HepG2 (cell line): ENCODE data around the gene CCDC80. TPM values are rescaled to one million over a fixed set of nuclear protein-coding genes. Genes with fewer than 3 reads are reported as not detected.

ENCODE experiments used
- ATAC-seq: fragments of 200-7000 bp; cut with Tn5 transposase; 3 replicates; pipeline ENCODE4 v1.9.1; 2020; ENCODE audit warnings: mild to moderate bottlenecking, moderate library complexity
- BruUV-seq: library from RNA; stranded (reverse); fragments of 400-500 nt; replicated peaks from 2 replicates; lab custom pipeline; 2021; lab: Mats Ljungman, UMichigan
- CTCF ChIA-PET: fragments of 300-600 bp; formaldehyde crosslinking; extraction: SDS; loops from one replicate; lab custom pipeline; 2021; ENCODE audit warnings: low total read pairs, inconsistent platforms, low intra/inter-chr PET ratio; lab: Yijun Ruan, JAX
- POLR2A ChIA-PET: fragments of 350-600 bp; sonication (Branson Sonifier 250); formaldehyde crosslinking; loops from one replicate; lab custom pipeline; 2020; ENCODE audit warnings: antibody characterized with exemption, inconsistent platforms; lab: Yijun Ruan, JAX
- DNase-seq: peaks from one replicate; pipeline ENCODE4 v3.0.0-alpha.2; 2015; ENCODE audit warnings: low spot score
- FAIRE-seq: peaks from 3 replicates; lab custom pipeline; 2011; peaks lifted over from hg19 to GRCh38; lab: Jason Lieb, UNC
- H2AFZ ChIP-seq: one replicate; pipeline ENCODE4 v1.6.1; 2011; ENCODE audit warnings: low read length, inconsistent platforms
- H3K27ac ChIP-seq: fragments of 300-600 bp; 3 replicates; pipeline ENCODE4 v1.8.0; 2011; ENCODE audit warnings: mixed run types, mild to moderate bottlenecking, mixed read lengths, low read length, inconsistent platforms; ENCODE audit not compliant: insufficient read depth; ENCODE audit errors: extremely low read length
- H3K27me3 ChIP-seq, 2 experiments: fragments of 200-600 bp in 1 of 2; 2 replicates in 1 of 2; 3 replicates in 1 of 2; pipeline versions ENCODE4 v1.6.0 to v1.8.0; 2011; ENCODE audit warnings: low read length in 2 of 2, mild to moderate bottlenecking in 2 of 2, moderate library complexity in 2 of 2, inconsistent platforms in 1 of 2; ENCODE audit not compliant: insufficient read depth in 2 of 2, control insufficient read depth in 1 of 2
- H3K36me3 ChIP-seq, 2 experiments: fragments of 200-600 bp in 1 of 2; replicated peaks in 1 of 2; 2 replicates in 1 of 2; 3 replicates in 1 of 2; pipeline versions ENCODE4 v1.5.1 to v1.8.0; 2011; ENCODE audit warnings: low read length in 2 of 2, inconsistent platforms in 1 of 2; ENCODE audit not compliant: insufficient read depth in 2 of 2, control insufficient read depth in 1 of 2
- H3K4me1 ChIP-seq: 2 replicates; pipeline ENCODE4 v1.5.1; 2012; ENCODE audit warnings: low read length, inconsistent platforms; ENCODE audit not compliant: insufficient read depth
- H3K4me2 ChIP-seq: 2 replicates; pipeline ENCODE4 v1.6.0; 2011; ENCODE audit warnings: low read depth, low read length, inconsistent platforms
- H3K4me3 ChIP-seq, 3 experiments: fragments of 200-600 bp in 1 of 3; sonication (generic), shearing (Covaris generic) in 1 of 3; replicated peaks in 1 of 3; 2 replicates each; pipeline ENCODE4 v1.5.1; 2011 to 2016; ENCODE audit warnings: low read length in 3 of 3, inconsistent platforms in 2 of 3, low read depth in 2 of 3, mild to moderate bottlenecking in 2 of 3, control low read depth in 1 of 3, mixed read lengths in 1 of 3; ENCODE audit not compliant: insufficient read depth in 1 of 3
- H3K79me2 ChIP-seq: one replicate; pipeline ENCODE4 v1.6.1; 2011; ENCODE audit warnings: low read length, inconsistent platforms; ENCODE audit not compliant: insufficient read depth
- H3K9ac ChIP-seq: 2 replicates; pipeline ENCODE4 v1.6.0; 2011; ENCODE audit warnings: mild to moderate bottlenecking, low read depth, low read length, inconsistent platforms; ENCODE audit not compliant: insufficient read depth
- H3K9me3 ChIP-seq: 2 replicates; pipeline ENCODE4 v1.5.1; 2012; ENCODE audit warnings: mild to moderate bottlenecking, low read length
- H4K20me1 ChIP-seq: 2 replicates; pipeline ENCODE4 v1.6.0; 2011; ENCODE audit warnings: inconsistent platforms, mild to moderate bottlenecking, low read length, moderate library complexity; ENCODE audit not compliant: insufficient read depth
- BRCA1 ChIP-seq: sonication (generic); formaldehyde crosslinking; IDR thresholded peaks from 2 replicates; pipeline ENCODE4 v1.4.0; 2020; ENCODE audit warnings: missing genetic modification reagents
- GATAD2A ChIP-seq: IDR thresholded peaks from 2 replicates; pipeline ENCODE4 v1.6.1; 2016
- ZBTB2 ChIP-seq: sonication (generic); formaldehyde crosslinking; IDR thresholded peaks from 2 replicates; pipeline ENCODE4 v1.8.0; 2022; ENCODE audit warnings: low read depth, missing genetic modification reagents
- ZBTB39 ChIP-seq: sonication (generic); formaldehyde crosslinking; IDR thresholded peaks from 2 replicates; pipeline ENCODE4 v1.5.0; 2020; ENCODE audit warnings: missing genetic modification reagents
- ZNF530 ChIP-seq: sonication (generic); formaldehyde crosslinking; IDR thresholded peaks from 2 replicates; pipeline ENCODE4 v1.5.0; 2020; ENCODE audit warnings: low read depth, mild to moderate bottlenecking, missing genetic modification reagents
- ZNF558 ChIP-seq: sonication (generic); formaldehyde crosslinking; IDR thresholded peaks from 2 replicates; pipeline ENCODE4 v1.9.0; 2022; ENCODE audit warnings: mild to moderate bottlenecking, missing genetic modification reagents, borderline replicate concordance
- WGBS: methylation state at CpG from one replicate; pipeline ENCODE4 v1.1.6; 2017; ENCODE audit warnings: low lambda C conversion rate; 5-methylcytosine and 5-hydroxymethylcytosine counted together
- in situ Hi-C: cut with HindIII; loops from 2 replicates; pipeline ENCODE4 v1.10.0; 2017; ENCODE audit warnings: low pct_unique_long_range_greater_than_20kb; ENCODE audit not compliant: extremely low pct_ligation_motif_present
- intact Hi-C: fragments of 100-400 bp; cut with micrococcal nuclease; formaldehyde crosslinking; loops from one replicate; pipeline ENCODE4 v1.10.0; 2022; ENCODE audit not compliant: unreplicated experiment
- polyA plus RNA-seq, 8 experiments: library from polyadenylated mRNA; depleted of rRNA in 3 of 8; stranded (reverse) in 7 of 8; unstranded in 1 of 8; fragments of >200 nt; fragmentation: Illumina TruSeq in 4 of 8; extraction: Trizol in 4 of 8; gene quantifications; 2 replicates each; pipeline versions ENCODE4 v1.2.1 to v1.2.3, GENCODE V29; 2011 to 2016; ENCODE audit warnings: low read depth in 4 of 8, missing spikeins in 1 of 8, mixed read lengths in 1 of 8; ENCODE audit not compliant: insufficient read depth in 1 of 8
- total RNA-seq, 5 experiments: library from RNA; depleted of rRNA; stranded (reverse); fragments of >200 nt; fragmentation: Illumina TruSeq; extraction: Trizol; gene quantifications; 2 replicates each; pipeline ENCODE4 v1.2.3, GENCODE V29; 2016; ENCODE audit warnings: low read depth in 1 of 5
- TF ChIP-seq, protein P1 (sequence below): sonication (generic); formaldehyde crosslinking; IDR thresholded peaks from one replicate; pipeline ENCODE4 v1.5.1; 2020; ENCODE audit warnings: mild to moderate bottlenecking, missing genetic modification reagents; ENCODE audit errors: not compliant biosample characterization
- TF ChIP-seq, protein P2 (sequence below), 2 experiments: sonication (generic) in 1 of 2; formaldehyde crosslinking in 1 of 2; IDR thresholded peaks; 2 replicates each; pipeline versions ENCODE4 v1.5.1 to v1.6.1; 2011 to 2020; ENCODE audit warnings: borderline replicate concordance in 1 of 2, low read depth in 1 of 2, low read length in 1 of 2, mild to moderate bottlenecking in 1 of 2, missing genetic modification reagents in 1 of 2, moderate library complexity in 1 of 2

Gene CCDC80
- total and polyA plus RNA-seq, 2 of the 13 experiments (the other 11 are each of a cell fraction or from before 2014, with no cell fraction given), result not detected

GRCh38 chr3:112593258-112593657 is 47.7 kb downstream of the CCDC80 start (continued):
- TF ChIP-seq, protein P1, sequence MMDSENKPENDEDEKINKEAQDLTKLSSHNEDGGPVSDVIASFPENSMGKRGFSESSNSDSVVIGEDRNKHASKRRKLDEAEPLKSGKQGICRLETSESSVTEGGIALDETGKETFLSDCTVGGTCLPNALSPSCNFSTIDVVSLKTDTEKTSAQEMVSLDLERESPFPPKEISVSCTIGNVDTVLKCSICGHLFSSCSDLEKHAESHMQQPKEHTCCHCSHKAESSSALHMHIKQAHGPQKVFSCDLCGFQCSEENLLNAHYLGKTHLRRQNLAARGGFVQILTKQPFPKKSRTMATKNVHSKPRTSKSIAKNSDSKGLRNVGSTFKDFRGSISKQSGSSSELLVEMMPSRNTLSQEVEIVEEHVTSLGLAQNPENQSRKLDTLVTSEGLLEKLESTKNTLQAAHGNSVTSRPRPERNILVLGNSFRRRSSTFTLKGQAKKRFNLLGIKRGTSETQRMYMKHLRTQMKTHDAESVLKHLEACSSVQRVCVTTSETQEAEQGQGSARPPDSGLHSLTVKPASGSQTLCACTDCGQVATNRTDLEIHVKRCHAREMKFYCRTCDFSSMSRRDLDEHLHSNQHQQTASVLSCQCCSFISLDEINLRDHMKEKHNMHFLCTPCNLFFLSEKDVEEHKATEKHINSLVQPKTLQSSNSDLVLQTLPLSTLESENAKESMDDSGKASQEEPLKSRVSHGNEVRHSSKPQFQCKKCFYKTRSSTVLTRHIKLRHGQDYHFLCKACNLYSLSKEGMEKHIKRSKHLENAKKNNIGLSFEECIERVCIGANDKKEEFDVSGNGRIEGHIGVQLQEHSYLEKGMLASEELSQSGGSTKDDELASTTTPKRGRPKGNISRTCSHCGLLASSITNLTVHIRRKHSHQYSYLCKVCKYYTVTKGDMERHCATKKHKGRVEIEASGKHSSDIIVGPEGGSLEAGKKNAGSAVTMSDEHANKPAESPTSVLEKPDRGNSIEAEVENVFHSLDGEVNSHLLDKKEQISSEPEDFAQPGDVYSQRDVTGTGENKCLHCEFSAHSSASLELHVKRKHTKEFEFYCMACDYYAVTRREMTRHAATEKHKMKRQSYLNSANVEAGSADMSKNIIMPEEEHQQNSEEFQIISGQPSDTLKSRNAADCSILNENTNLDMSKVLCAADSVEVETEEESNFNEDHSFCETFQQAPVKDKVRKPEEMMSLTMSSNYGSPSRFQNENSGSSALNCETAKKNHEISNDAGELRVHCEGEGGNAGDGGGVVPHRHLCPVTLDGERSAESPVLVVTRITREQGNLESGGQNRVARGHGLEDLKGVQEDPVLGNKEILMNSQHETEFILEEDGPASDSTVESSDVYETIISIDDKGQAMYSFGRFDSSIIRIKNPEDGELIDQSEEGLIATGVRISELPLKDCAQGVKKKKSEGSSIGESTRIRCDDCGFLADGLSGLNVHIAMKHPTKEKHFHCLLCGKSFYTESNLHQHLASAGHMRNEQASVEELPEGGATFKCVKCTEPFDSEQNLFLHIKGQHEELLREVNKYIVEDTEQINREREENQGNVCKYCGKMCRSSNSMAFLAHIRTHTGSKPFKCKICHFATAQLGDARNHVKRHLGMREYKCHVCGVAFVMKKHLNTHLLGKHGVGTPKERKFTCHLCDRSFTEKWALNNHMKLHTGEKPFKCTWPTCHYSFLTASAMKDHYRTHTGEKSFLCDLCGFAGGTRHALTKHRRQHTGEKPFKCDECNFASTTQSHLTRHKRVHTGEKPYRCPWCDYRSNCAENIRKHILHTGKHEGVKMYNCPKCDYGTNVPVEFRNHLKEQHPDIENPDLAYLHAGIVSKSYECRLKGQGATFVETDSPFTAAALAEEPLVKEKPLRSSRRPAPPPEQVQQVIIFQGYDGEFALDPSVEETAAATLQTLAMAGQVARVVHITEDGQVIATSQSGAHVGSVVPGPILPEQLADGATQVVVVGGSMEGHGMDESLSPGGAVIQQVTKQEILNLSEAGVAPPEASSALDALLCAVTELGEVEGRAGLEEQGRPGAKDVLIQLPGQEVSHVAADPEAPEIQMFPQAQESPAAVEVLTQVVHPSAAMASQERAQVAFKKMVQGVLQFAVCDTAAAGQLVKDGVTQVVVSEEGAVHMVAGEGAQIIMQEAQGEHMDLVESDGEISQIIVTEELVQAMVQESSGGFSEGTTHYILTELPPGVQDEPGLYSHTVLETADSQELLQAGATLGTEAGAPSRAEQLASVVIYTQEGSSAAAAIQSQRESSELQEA (CRISPR knock-in tag), result no peak

- CTCF ChIA-PET, result no interaction called here
- no peaks in the 10 kb centered on the region for H3K9me3 ChIP-seq
- no peaks in the 10 kb centered on the region for H3K79me2 ChIP-seq
- H3K4me2 ChIP-seq, result no peak overlapping the region
- no peaks in the 10 kb centered on the region for H4K20me1 ChIP-seq
- peaks cover 5 to 7% of the 10 kb centered on the region in 2 experiments; a peak in 3 of 5 replicates for H3K36me3 ChIP-seq
- in situ Hi-C loops, result no loop called here
- no peak overlapping the region for H3K27ac ChIP-seq
- no peak overlapping the region for H2AFZ ChIP-seq
- intact Hi-C loops, result no loop called here
- 86% methylated on average over 1 of the region's 1 CpG for WGBS
- FAIRE-seq (no peak), DNase-seq (no peak), ATAC-seq (no peak)
- H3K27me3 ChIP-seq, result no peaks in the 10 kb centered on the region
- POLR2A ChIA-PET, result no interaction called here
- no TSS peak for BruUV-seq
- H3K9ac ChIP-seq, result no peak overlapping the region
- H3K4me1 ChIP-seq, result no peaks in the 10 kb centered on the region
- H3K4me3 ChIP-seq, result no peak overlapping the region
- TF ChIP-seq BRCA1 (CRISPR knock-in tag) (no peak), ZNF558 (CRISPR knock-in tag) (no peak), ZNF530 (CRISPR knock-in tag) (no peak), GATAD2A (no peak), ZBTB2 (CRISPR knock-in tag) (no peak), ZBTB39 (CRISPR knock-in tag) (no peak)
- TF ChIP-seq, protein P2, sequence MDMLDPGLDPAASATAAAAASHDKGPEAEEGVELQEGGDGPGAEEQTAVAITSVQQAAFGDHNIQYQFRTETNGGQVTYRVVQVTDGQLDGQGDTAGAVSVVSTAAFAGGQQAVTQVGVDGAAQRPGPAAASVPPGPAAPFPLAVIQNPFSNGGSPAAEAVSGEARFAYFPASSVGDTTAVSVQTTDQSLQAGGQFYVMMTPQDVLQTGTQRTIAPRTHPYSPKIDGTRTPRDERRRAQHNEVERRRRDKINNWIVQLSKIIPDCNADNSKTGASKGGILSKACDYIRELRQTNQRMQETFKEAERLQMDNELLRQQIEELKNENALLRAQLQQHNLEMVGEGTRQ (IDR thresholded peaks at IDR 0.05; ENCODE audit: low read depth, low read length), result no peak
- TF ChIP-seq, protein P2 (CRISPR knock-in tag; IDR thresholded peaks at IDR 0.05; ENCODE audit: borderline replicate concordance), result no peak
Measured at GRCh38 chr3:112587336-112587735, 53.6 kb downstream of the CCDC80 start.
